HG03025 (cell line): ENCODE results near the gene ARPC5L.
"Not testable (repeated sequence)": the region's sequence is repeated elsewhere in the genome, so short reads cannot be mapped to it uniquely, and the experiment has no call there.

Source experiments
- ATAC-seq: cut with Tn5 transposase; IDR thresholded peaks from one replicate; pipeline ENCODE4 v1.9.1; 2021; ENCODE audit warnings: mild to moderate bottlenecking, moderate library complexity; ENCODE audit not compliant: unreplicated experiment, low FRiP score

Gene ARPC5L

GRCh38 chr9:124861342-124862229 is at the start of gene ARPC5L, which contains the start of gene RPL35:
ARPC5L (plus strand) TSS chr9:124862130; CDS start chr9:124869291, 7,161 bp downstream.
RPL35 (minus strand) TSS chr9:124861957; CDS start chr9:124861912, 45 bp downstream.
- peak; percentile 80 for ATAC-seq

- no peak for ATAC-seq
Observed at GRCh38 chr9:124812441-124812876, 49.5 kb upstream of the ARPC5L start.

- no peak for ATAC-seq
Observed at GRCh38 chr9:124813041-124813440, 48.9 kb upstream of the ARPC5L start.

DNA sequence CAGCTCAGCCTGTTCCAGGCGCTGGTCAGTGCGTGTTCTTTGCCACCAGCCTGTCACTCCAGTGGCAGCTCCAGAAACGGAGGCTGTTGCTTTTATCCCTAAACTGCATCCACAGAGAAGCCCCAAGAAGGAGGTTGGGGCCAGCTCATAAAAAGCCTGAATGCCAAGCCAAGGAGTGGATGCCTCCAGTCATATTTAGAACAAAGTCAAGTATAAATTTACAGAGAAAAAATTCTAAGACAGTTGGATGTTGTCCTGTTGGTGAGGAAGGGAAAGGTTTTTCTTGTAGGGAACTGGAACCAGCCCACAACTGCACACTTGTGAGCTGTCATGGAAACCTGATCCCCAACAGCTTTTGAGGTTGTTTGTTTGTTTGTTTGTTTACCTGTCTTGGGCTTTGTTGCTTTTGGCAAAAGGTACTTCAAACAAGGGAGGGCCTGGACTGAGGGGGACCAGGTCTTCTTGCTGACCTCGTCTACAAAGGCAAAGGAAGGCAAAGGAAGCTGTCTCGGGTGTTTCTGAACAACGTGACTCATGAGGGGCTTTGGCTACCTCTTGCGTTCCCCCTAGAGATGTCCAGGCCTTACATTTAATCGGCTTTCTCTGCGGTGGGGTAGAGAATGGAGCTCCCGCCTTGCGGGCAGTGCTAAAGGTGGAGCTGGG is 48.3 kb upstream of the ARPC5L start:
- ATAC-seq = no peak

GRCh38 chr9:124814164-124814535 is 47.8 kb upstream of the ARPC5L start:
- no peak for ATAC-seq

GRCh38 chr9:124815601-124816000 is 46.3 kb upstream of the ARPC5L start:
- ATAC-seq = no peak

GRCh38 chr9:124818431-124819281 is 43.3 kb upstream of the ARPC5L start:
- no peak for ATAC-seq

- ATAC-seq = no peak
Observed at GRCh38 chr9:124820698-124821623, 41.0 kb upstream of the ARPC5L start.

GRCh38 chr9:124828489-124829333 is 33.2 kb upstream of the ARPC5L start:
- no peak for ATAC-seq

- ATAC-seq = no peak
Observed at GRCh38 chr9:124829334-124829669, 32.6 kb upstream of the ARPC5L start.

DNA sequence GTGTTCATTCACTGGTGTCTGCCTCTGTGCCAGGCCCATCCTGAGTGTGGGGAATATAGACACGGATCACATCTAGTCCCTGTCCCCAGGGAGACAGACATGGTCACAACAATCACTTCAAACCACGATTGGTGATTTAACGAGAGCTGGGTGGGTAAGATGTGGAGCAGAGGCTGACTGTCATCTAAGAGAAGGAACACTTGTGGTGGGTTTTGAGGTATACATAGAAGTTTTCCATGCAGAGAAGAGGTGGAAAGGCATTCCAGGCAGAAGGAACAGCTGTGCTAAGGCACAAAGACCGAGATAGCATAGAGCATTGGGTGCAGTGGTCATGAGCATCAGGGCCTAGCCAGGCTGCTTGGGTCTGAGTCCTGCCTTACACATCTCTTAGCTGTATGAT is 31.3 kb upstream of the ARPC5L start:
- no peak for ATAC-seq

DNA sequence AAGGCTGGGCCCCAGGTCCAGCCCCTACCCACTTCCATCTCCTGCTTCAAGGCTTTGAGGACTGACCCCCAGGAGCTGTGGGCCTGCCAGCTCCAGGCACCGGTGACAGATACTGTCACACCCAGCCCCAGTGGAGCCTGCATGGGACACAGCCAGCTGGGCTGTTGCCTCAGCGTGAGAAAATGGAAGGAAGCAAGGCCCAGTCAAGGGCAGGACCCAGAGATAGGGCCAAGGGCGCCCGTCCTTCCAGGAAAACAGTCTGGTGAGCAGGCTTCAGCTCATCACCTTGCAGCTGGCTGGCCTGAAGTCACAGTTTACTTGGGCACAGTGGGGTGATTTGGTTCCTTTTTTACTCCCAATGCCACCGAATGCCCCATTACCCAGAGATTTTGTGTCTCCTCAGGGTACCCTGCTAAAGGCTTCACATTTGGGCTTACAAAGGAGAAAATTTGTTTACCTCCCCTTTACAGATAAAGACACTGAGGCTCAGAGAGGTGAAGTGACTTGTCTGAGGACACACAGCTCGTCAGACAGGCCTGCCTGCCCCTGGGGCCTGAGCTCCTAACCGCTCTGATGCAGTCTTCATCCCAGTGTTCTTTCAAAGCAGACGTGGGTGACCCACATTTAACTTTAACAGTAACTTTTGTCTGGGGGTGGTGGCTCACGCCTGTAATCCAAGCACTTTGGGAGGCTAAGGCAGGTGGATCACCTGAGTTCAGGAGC is 30.1 kb upstream of the ARPC5L start:
- no peak for ATAC-seq

- ATAC-seq = no peak
Observed at GRCh38 chr9:124834591-124834990, 27.3 kb upstream of the ARPC5L start.

GRCh38 chr9:124835026-124835557 is 26.8 kb upstream of the ARPC5L start:
- no peak for ATAC-seq

- ATAC-seq = not testable (repeated sequence)
Observed at GRCh38 chr9:124838132-124838531, 23.8 kb upstream of the ARPC5L start.

GRCh38 chr9:124838567-124839275 is 23.2 kb upstream of the ARPC5L start:
- not testable (repeated sequence) for ATAC-seq

GRCh38 chr9:124839612-124840299 is 22.2 kb upstream of the ARPC5L start:
- no peak for ATAC-seq
